ENCODE measurements around the gene MYOF.
"Not testable (repeated sequence)": the region's sequence is repeated elsewhere in the genome, so short reads cannot be mapped to it uniquely, and the experiment has no call there.

Gene MYOF

DNA sequence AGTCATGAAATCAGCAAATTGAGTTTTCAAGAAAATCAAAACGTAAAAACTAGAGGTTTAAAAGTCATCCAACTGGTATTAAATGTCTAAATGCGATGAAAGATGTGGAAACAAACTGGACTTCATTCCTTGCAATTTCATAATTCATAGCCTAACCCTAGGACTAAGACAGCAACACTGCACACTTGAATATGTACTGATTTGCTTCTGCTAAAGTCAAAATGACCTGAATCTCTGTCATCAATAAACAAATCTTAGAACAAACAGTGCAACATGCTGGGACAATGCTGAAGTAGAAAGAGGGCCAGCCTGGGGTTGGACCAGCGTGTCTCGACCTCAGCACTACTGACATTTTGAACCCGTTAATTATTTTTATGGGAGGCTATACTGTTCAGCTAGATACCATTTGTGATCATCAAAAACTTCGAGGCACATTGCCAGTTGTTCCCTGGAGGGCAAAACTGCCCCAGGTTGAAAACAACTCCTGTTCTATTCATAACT lies 47.1 kb downstream of the MYOF start:
- DNase-seq (ENCODE audit: low read depth, low spot score), result no peak

DNA sequence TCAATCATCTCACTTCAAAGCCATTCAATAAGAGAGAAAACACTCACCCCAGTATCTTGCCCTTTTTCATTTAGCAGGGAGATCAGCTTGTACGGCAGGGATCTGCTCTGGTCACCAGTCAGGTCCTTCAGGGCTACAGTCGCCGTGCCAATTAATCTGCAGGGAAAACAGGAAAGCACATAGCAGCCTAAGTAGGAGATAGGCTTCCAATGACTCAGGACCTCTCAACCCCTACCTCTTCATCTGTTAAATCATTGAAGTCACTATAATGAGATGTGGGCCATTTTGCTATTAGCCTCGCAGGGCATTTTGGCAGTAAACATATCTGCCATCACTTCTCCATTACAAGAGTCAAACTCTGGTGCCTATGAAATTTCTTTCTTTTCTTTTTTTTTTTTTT lies 50.8 kb downstream of the MYOF start:
- DNase-seq (ENCODE audit: low read depth, low spot score), result no peak

DNA sequence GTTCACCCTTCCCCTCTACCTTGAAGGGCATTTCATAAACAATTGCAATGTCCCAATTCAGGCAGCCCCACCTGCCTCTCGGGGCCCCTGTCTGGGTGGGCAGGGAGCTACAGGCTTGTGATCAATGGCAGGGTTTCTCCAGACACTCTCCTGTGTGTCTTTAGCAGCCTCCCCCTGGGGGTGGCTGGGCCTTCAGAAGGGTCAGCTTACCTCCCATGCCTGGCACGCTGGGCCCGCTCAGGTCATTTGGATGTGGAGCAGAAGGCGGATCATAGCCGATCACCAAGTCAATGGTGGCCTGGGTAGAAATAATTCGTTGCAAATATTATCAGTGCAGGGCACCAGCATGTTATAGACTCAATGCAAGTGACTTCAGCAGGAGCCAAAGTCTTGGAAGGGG lies 56.3 kb downstream of the MYOF start:
- DNase-seq (ENCODE audit: low read depth, low spot score), result no peak

DNA sequence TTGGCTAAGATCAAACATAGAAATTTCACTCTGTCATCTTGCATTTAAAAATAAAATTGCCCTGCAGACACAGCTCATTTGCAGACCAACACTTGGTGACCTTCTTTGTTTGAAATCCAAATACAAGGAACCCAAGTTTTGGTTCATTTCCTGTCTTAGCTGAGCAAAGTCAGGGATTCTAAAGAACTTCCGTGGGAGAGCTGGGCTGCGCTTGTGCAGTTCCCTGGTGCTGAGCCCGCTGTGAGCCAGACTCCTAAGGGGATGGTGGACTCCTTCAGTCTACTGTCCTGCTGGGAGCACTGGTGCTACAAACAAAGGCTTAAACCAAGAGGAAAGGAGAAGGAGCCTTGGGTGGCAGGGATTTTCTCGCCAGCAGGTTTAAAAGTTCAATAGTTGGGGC lies 60.0 kb downstream of the MYOF start:
- DNase-seq (ENCODE audit: low read depth, low spot score), result no peak

DNA sequence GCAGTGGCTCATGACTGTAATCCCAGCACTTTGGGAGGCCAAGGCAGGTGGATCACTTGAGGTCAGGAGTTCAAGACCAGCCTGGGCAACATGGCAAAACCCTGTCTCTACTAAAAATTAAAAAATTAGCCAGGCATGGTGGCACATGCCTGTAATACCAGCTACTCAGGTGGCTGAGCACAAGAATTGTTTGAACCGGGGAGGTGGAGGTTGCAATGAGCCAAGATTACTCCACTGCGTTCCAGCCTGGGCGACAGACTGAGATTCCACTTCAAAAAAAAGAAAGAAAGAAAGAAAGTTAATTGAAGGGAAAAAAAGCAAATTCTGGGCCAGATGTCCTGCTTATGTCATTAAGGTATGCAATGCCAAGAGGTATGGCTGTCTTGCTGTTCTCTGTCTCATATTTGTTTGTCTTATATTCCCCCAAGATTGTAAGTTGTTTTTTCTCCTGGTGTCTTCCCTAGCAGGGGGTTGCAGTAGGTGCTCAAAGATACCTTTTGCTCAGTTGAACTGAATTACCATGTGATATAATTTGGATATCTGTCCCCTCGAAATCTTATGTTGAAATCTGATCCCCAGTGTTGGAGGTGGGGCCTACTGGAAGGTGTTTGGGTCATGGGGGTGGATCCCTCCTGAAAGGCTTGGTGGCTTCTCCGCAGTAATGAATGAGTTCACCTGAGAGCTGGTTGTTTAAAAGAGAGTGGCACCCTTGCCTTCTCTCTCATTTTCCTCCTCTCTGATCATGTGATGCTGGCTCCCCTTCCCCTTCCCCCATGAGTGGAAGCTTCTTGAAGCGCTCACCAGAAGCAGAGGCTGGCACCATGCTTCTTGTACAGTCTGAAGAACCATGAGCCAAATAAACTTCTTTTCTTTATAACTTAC lies 60.9 kb downstream of the MYOF start:
- DNase-seq (ENCODE audit: low read depth, low spot score), result no peak

DNA sequence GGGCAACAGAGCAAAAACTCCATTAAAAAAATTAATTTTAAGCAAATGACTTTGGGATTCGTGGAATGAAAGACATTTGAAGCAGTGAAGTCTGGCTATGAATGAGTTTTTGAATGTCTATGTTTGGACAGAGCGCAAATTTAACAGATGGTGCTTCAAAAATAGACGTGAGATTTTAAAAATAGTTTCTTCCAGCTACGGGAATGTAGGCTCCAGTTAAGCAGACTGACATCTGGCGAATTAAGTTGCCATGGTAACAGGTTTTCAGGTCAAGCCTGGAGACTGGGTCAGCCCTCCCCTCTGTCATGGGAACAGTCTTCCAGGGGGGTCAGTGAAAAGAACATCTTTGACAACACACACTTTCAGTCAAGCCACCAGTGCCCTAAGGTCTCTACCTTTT lies 62.0 kb downstream of the MYOF start:
- no peak for DNase-seq (ENCODE audit: low read depth, low spot score)

DNA sequence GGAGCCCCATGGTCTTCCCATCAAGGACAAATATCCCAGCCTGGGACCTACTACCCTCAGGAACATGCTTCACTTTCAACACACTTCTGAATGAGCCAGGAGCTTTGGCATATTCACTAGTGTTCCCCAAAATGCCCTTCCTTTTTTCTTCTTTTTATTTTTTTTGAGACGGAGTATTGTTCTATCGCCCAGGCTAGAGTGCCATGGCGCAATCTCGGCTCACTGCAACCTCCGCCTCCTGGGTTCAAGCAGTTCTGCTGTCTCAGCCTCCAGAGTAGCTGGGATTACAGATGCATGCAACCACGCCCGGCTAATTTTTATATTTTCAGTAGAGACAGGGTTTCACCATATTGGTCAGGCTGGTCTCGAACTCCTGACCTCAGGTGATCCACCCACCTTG lies 63.1 kb downstream of the MYOF start:
- not testable (repeated sequence) for DNase-seq (ENCODE audit: low read depth, low spot score)

DNA sequence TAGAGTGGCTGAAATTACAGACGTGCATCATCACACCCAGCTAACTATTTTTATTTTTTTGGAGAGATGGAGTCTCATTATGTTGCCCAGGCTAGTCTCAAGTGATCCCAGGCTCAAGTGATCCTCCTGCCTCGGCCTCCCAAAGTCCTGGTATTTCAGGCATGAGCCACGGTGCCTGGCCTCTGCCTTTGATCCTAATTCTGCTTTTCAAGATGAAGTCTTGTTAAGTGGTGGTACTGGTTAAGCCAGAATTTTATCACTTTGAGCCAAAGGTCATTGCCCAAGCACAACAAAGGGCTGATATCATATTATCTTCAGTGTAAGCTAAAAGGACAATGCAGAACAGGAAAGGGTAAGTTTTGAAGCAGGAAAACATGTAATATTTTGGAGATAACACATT lies 64.2 kb downstream of the MYOF start:
- no peak for DNase-seq (ENCODE audit: low read depth, low spot score)

DNA sequence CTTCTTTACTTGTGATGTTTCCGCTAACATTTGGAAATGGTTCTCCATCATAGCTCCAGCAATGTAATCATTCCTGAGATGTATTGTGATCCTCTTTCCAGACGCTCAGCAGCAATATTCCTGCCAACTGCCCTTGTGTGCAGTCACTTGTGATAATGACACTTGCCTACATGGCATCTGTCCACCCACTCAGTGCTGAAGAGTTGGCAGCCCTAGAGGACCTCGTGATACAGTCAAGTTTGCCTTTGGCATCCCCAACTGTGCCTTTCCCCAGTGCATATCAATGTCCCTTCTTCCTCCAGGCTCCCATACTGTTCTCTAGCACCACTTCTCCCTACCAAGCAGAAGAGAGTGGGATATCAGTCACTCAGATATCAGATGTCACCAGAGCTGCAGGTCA lies 64.9 kb downstream of the MYOF start:
- no peak for DNase-seq (ENCODE audit: low read depth, low spot score)

DNA sequence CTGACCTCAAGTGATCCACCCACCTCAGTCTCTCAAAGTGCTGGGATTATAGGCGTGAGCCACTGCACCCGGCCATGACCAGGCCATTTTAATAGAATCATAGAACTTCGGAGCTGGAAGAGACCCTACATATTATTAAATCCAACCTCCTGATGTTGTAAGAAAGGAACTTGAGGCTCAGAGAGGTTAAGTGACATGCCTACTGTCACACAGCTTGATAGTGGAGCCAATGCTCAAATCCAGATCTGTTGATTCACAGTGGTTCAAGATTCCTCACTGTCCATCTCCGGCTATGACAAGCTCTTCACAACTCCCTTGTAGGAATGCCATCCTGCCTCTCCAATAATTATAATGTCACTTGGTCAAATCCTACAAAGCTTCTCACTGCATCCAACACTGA lies 65.3 kb downstream of the MYOF start:
- DNase-seq (ENCODE audit: low read depth, low spot score), result no peak

DNA sequence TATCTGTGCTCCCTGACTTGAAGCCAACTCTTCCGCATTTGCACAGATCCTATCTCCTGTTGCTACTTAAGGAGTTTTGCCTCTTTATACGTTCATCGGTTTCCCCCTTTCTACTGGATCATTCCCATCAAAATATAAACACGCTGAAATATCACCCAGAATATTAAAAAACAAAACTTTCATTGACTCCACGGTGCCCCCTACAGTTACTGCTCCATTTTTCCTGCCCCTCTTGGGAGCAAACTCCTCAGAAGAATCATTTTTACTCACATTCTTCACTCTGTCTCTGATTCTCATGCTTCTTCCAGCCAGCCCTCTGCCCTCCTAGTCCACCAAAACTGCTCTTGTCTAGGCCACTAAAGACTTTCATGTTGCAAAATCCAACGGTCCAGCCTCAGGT lies 66.4 kb downstream of the MYOF start:
- DNase-seq (ENCODE audit: low read depth, low spot score), result no peak

DNA sequence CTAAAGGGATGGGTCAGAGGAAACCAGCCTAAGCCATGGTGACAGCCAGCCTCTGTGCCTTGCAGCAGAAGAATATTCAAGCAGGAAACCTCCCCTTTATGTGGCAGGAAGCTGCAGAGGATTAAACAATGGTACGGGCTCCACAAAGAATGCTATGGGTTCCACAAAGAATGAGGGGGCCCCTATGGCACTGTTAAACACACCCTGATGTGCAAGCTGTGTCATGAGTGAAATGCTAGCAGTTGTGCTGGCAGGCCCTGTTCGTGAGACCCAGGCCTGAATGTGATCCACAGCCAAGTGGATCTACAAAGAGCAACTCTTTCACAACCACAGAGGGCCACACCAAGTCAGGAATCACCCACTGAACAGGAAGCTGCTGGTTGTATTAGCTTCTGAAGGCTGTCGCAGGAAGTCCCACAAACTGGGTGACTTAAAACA lies 68.9 kb downstream of the MYOF start:
- DNase-seq (ENCODE audit: low read depth, low spot score), result no peak

DNA sequence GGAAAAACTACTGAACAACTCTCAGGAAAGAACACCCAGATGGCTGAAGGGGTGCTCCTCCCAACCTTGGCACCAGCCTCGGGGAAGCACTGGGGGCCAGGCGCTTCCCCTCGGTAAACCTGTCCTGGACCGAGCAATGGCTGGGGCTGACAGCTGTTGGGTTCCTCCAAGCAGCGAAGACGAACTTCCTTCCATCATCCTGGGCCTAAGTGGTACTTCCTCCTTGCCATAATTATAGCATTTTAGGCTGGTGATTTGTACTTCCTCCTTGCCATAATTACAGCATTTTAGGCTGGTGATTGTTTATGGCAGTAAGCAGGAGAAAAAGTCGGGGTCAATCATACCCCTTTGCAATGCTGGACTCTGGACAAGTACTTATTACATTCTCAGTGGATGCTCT lies 69.3 kb downstream of the MYOF start:
- DNase-seq (ENCODE audit: low read depth, low spot score), result no peak

DNA sequence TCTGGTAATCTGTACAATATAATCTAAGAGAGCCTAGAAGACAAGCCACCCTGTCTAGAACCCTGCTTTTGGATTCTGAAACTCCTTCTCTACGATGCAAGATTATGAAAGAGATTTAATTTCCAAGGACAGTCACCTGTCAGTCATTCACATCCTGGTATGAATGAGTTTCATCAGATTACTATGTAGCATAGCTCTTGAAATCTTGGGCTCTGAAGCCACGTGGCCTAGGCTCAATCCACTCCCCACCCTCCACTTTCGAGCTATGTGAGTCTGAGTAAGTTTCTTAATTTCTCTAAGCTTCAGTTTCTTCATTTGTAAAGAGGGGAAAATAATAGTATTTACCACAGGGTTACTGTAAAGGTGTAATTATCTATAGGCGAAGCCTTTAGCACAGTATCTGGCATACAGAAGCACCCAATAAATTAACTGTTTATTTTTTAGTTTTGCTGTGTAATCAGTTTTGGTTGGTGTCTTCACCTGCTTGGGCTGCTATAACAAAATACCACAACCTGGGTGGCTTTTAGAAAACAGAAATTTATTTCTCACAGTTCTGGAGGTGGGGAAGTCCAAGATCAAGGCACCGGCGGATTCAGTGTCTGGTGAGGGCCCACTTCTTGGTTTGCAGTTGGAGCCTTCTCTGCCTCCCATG lies 71.3 kb downstream of the MYOF start:
- DNase-seq (ENCODE audit: low read depth, low spot score), result no peak

DNA sequence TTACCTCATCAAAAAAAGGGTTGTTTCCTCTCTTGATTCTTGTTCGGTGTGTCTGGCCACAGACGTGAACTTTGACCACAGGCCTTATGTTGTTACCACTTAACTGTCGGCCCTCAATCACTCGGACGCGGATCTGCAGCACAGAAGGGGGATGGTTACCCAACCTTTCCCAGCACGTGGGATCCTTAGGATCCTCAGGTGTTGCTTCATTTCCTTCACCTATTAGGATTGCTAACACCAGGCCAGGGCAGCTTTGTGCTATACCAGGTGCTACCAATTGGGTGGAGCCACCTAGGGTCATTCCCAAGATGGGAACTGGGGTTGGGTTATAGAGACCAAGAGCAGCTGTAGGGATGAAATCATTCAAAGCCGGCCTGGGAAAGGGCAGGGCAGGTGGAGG lies 73.4 kb downstream of the MYOF start:
- no peak for DNase-seq (ENCODE audit: low read depth, low spot score)

DNA sequence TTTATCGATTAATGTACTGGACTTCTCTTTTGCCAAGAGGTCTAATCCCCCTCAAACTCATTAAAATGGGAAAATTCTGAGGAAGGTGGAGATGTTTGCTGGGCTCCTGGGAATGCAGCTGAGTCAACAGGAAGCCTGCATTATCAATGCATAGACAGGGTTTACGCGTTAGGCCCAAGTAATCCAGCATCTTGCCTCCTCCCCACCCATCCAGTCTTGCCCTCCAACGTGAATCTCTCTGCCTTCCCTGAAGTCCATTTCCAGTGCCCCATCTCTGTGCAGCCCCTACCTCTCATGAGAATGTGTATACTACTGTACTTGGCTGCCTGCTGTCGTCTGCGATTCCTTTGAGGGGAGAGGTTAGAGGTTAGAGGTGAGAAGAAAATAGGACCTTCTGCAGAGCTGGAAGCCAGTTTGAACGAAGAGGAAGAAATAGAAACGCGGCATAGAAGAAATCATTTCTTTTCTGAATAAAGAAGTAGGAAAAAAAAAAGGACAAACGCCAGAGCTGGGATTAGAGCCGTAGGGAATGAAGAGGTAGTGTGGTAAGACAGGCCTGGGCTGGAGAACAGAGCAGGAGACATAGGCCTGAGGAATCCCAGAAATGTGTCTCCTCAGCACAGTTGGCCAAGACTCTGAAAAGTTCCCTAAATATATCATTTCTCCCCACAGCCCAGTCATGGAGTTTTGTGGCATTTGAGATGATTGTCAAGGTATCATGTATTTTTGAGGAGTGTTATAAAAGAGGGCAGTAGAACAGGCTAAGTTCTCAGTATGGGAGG lies 75.6 kb downstream of the MYOF start:
- no peak for DNase-seq (ENCODE audit: low read depth, low spot score)

DNA sequence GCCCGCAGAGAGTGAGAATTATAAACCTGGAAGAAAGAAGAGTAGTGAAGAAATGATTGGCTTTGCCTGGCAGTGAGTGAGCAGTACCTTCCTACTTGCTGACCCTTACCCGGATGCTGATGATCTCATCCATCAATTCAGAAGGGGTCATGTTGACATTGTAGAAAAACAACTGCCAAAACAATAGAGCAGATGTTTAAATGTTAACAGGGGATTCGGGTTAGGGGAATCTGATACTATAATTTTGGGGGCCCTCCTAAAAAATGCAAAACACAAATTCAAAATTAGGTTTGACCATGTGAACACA lies 78.1 kb downstream of the MYOF start:
- DNase-seq (ENCODE audit: low read depth, low spot score), result no peak

DNA sequence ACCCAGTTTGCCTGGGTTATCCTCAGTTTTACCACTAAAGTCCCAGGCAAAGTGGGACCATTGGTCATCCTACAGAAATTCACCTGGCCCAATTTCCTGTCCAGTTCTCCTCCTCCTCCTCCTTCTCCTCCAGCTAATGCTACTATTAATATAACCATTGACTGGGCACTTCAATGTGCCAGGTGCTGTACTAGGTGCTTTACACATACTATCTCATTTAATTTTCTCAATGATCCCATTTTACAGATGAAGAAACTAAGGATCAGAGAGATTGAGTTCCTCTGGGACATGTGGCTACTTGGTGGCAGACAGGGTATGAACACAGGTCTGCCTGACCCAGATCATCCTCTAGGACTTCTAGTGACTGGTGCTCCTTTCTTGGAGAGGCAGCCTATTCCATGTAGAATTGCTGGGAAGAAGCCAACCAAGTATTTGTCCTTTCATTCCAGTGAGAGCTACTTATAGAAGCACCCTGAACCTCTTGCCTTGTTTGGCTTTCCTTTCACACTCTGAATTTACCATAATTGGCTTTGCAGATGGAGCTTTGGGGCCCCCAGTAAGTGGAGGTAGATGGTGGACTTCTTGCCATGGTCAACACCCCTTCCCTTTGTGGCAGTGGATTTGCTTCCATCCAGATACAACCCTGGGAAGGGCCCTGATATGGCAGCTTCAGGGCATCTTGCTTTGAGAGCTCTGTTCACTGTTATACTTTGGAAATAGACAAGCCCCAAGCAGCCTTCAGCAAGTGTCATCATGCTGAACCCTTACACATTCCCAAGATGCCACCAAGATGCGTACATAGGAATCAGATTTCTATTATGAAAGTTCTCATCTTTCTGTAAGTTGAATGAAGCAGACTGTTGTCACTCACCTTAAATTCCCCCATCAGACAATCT lies 78.7 kb downstream of the MYOF start:
- DNase-seq (ENCODE audit: low read depth, low spot score), result no peak

DNA sequence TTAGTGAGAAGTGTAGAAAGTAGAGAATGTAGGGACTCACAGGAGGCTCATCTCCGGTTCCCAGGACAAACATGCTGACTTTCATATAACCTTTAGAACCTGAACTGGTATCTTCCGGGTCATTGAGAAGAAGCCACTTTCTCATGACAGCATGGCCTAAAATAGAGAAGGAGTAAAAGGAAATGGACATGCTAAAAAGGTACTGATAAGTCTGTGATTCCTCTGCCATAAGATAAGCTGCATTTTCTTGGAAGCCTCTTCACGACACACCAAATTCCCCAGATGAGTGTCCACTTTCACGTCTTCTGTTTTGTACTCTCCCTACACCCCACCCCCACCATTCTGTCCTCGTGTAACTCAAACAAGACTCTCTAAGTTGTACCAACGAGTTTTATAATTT lies 79.9 kb downstream of the MYOF start:
- no peak for DNase-seq (ENCODE audit: low read depth, low spot score)

DNA sequence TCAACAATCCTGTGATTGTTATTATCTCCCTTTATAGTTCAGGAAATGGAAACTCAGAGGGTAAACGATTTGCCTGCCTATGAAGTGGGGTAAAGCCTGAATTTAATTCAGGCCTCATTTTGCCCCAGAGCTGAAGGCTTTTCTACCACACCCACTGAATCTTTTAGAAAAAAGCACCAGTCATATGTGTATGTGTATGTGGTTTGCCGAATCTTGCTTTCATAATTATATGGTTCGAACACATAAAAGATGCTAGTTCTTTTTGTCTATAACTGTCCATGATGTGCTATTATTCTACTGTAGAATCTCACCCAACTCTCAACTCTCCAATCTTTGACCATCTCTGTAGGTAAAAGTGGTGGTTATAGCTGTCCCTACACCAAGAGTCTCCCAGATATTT lies 83.6 kb downstream of the MYOF start:
- no peak for DNase-seq (ENCODE audit: low read depth, low spot score)

DNA sequence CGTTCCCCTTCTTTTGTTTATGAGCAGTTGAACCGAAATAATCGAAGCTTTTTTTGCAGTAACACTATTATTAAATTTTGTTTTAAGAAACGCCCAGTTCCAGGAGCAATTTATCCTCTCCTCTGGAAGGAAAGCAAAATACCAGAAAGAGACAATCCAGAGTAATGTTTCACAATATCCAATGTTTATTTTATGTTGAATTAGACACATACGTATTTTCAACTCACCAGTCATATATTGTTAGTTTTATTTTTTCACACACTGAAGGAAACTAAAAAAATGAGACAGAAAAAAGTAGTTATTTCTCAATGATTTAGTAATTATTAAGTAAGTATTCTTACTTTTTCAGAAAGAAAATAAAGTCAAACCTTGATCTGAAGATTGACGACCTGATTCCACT lies 85.1 kb downstream of the MYOF start:
- no peak for DNase-seq (ENCODE audit: low read depth, low spot score)

DNA sequence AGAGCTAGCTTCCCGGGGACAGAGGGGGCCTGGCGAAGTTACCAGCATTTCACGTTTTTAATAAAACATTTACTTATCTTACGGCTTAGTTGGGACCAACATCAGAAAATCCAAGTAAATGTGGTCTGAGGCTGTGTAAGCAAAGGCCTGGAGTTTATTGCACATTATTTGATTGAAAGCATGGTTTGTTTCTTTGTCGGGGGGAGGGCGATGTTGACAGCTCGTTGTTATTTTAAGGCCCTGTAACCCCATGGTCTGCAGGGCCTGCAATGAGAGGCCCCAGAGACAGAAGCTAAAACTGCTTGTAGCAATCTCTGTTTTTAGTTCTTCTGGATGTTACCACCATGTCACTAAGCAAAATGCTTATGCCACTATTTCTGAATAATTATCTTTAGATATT lies 88.9 kb downstream of the MYOF start:
- no peak for DNase-seq (ENCODE audit: low read depth, low spot score)

Data from iPS DF 19.7 (cell line).